B cell (primary cell): ENCODE measurements around the gene LRRC37A3.
"Not testable (repeated sequence)": the region's sequence is repeated elsewhere in the genome, so short reads cannot be mapped to it uniquely, and the experiment has no call there.

Source experiments
- EZH2 ChIP-seq: IDR thresholded peaks from 2 replicates; pipeline ENCODE4 v1.6.1; 2012; ENCODE audit warnings: borderline replicate concordance, low read depth, mild to moderate bottlenecking, moderate library complexity, low read length; ENCODE audit not compliant: insufficient read depth, poor library complexity, severe bottlenecking
- TF ChIP-seq, protein P1 (sequence below): fragments of 200-600 bp; IDR thresholded peaks from one replicate; pipeline ENCODE4 v1.8.0; 2022; ENCODE audit warnings: antibody characterized with exemption, mild to moderate bottlenecking

- TF ChIP-seq, protein P1, sequence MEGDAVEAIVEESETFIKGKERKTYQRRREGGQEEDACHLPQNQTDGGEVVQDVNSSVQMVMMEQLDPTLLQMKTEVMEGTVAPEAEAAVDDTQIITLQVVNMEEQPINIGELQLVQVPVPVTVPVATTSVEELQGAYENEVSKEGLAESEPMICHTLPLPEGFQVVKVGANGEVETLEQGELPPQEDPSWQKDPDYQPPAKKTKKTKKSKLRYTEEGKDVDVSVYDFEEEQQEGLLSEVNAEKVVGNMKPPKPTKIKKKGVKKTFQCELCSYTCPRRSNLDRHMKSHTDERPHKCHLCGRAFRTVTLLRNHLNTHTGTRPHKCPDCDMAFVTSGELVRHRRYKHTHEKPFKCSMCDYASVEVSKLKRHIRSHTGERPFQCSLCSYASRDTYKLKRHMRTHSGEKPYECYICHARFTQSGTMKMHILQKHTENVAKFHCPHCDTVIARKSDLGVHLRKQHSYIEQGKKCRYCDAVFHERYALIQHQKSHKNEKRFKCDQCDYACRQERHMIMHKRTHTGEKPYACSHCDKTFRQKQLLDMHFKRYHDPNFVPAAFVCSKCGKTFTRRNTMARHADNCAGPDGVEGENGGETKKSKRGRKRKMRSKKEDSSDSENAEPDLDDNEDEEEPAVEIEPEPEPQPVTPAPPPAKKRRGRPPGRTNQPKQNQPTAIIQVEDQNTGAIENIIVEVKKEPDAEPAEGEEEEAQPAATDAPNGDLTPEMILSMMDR: not testable (repeated sequence)
- not testable (repeated sequence) for TF ChIP-seq EZH2
Observed at GRCh38 chr17:64818904-64819303, 100.4 kb downstream of the LRRC37A3 start.
